Pancreas (tissue), 10 donors: ENCODE data around the gene LAMA5. TPM values are rescaled to one million over a fixed set of nuclear protein-coding genes. Genes with fewer than 3 reads are reported as not detected.

ENCODE experiments used
- ATAC-seq, 4 donors: fragments of 200-7000 bp; cut with Tn5 transposase; one replicate each; pipeline versions ENCODE4 v1.8.0 to v1.9.1; 2020; ENCODE audit warnings: mild to moderate bottlenecking in 4 of 4, moderate library complexity in 4 of 4
- DNase-seq, 6 donors: peaks; one replicate each; pipeline ENCODE4 v3.0.0-alpha.2; 2020
- FAIRE-seq: peaks from 2 replicates; lab custom pipeline; 2012; peaks lifted over from hg19 to GRCh38; lab: Jason Lieb, UNC
- H3K27ac ChIP-seq, 4 donors: fragments of 200-600 bp; sonication (generic); 1 replicate in 3 of 4; 2 replicates in 1 of 4; pipeline versions ENCODE4 v1.5.0 to v1.8.0; 2020
- H3K27me3 ChIP-seq, 4 donors: fragments of 200-600 bp; one replicate each; pipeline ENCODE4 v1.8.0; 2021
- H3K36me3 ChIP-seq, 3 donors: fragments of 200-600 bp; sonication (generic) in 1 of 3; one replicate each; pipeline versions ENCODE4 v1.5.0 to v1.8.0; 2020 to 2021
- H3K4me1 ChIP-seq, 3 donors: fragments of 200-600 bp; one replicate each; pipeline ENCODE4 v1.8.0; 2021
- H3K4me3 ChIP-seq, 4 donors: fragments of 200-600 bp; sonication (generic) in 2 of 4; one replicate each; pipeline versions ENCODE4 v1.5.0 to v1.8.0; 2020 to 2021
- H3K9me3 ChIP-seq, 4 donors: fragments of 200-600 bp; one replicate each; pipeline ENCODE4 v1.8.0; 2021
- WGBS, 2 donors: extraction: QIAGEN DNeasy Blood & Tissue Kit; methylation state at CpG; one replicate each; pipeline ENCODE4 v1.1.7; 2013; 5-methylcytosine and 5-hydroxymethylcytosine counted together
- intact Hi-C, 3 donors: fragments of 100-400 bp; cut with DNase I; formaldehyde crosslinking; loops; one replicate each; pipeline versions ENCODE4 v1.11.1 to v1.14.2; 2022
- polyA plus RNA-seq, 2 donors: library from polyadenylated mRNA; stranded (reverse); fragments of 200-250 nt; gene quantifications; one replicate each; pipeline ENCODE4 v1.2.3, GENCODE V29; 2013
- total RNA-seq, 6 donors: library from RNA; stranded (reverse); fragmentation: NEBNext Ultra II Directional in 4 of 6; extraction: Animal tissue kit (Norgen Biotek cat#: 25700) in 4 of 6; gene quantifications; one replicate each; pipeline versions ENCODE4 v1.2.1 to v1.2.4, GENCODE V29; 2021 to 2023
- TF ChIP-seq, protein P1 (sequence below), 4 donors: fragments of 200-600 bp; sonication (generic) in 3 of 4; IDR thresholded peaks; one replicate each; pipeline versions ENCODE4 v1.5.0 to v1.8.0; 2021; ENCODE audit warnings: antibody characterized with exemption in 4 of 4
- donor health status: healthy with polysubstance abuse.
- donor health status: DM: no; HTN: no; CAD: no; lungs with moderate emphysema.
- donor health status: DM: no; HTN: no; CAD: no.
- donor health status: control.
- donor health status: control.
- donor health status: Bipolar disorder and iron deficiency.
- donor health status: DM: yes; HTN: yes; CAD: no.
- donor health status: DM: no; HTN: no; CAD: no.
- donor health status: DM: no; HTN: no; CAD: no.
- donor health status: DM: yes; HTN: yes; CAD: no.

Gene LAMA5
- total and polyA plus RNA-seq, 8 donors: 43.6 to 344 (median 62.2) TPM

DNA sequence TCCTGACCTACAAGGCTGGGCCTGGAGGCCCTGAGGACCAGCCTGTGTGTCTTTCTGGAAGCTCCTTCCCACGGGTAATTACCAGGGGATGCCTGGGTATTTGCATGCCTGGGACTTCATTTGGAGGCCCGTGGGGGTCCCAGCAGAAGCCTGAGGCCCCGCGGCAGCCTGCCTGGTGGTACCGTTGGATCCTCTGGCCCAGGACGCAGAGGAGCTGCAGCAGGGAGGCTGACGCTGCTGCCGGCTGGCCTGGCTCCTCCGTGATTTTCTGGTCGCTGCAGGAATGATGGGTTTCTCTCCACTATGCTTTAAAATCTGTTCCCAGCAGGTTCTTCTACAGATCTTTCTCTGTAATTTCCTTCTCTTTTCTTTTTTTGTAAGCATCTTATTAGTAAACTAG, 33.4 kb upstream of the LAMA5 start:
- H3K9me3 ChIP-seq: no peaks in the 10 kb centered on the region
- intact Hi-C loops: no loop called here
- WGBS, 2 donors: 86 to 88% methylated on average over 10 of the region's 10 CpGs
- H3K4me3 ChIP-seq: no peak overlapping the region
- FAIRE-seq (no peak), ATAC-seq (no peak), DNase-seq (no peak)
- no peaks in the 10 kb centered on the region for H3K36me3 ChIP-seq
- H3K27ac ChIP-seq: no peak overlapping the region
- H3K27me3 ChIP-seq: no peaks in the 10 kb centered on the region
- peaks cover 0 to under 1% (median 0%) of the 10 kb centered on the region in 3 donors for H3K4me1 ChIP-seq
- TF ChIP-seq, protein P1, sequence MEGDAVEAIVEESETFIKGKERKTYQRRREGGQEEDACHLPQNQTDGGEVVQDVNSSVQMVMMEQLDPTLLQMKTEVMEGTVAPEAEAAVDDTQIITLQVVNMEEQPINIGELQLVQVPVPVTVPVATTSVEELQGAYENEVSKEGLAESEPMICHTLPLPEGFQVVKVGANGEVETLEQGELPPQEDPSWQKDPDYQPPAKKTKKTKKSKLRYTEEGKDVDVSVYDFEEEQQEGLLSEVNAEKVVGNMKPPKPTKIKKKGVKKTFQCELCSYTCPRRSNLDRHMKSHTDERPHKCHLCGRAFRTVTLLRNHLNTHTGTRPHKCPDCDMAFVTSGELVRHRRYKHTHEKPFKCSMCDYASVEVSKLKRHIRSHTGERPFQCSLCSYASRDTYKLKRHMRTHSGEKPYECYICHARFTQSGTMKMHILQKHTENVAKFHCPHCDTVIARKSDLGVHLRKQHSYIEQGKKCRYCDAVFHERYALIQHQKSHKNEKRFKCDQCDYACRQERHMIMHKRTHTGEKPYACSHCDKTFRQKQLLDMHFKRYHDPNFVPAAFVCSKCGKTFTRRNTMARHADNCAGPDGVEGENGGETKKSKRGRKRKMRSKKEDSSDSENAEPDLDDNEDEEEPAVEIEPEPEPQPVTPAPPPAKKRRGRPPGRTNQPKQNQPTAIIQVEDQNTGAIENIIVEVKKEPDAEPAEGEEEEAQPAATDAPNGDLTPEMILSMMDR (IDR thresholded peaks at IDR 0.05): no peak

DNA sequence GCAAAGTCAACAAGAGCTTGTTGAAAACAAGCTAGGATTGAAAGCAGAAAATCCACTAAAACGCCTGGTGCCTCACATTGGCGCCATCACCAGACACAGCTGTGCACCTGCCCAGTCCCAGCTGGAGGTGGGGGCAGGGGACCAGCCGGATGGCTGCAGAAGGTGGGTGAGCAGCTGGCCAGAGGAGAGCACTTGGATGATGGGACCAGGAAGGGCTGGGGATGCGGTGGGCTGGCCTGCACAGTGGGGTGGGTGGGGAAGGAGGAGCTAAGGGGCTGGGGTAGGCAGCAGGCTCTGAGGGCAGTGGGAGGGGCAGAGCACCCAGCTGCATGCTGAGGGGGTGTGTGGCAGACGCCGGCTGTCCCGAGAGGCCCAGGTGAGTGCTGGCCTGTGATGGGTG, 32.9 kb upstream of the LAMA5 start:
- Histone ChIP-seq H3K36me3 (no peaks in the 10 kb centered on the region), H3K27ac (no peak overlapping the region), H3K9me3 (no peaks in the 10 kb centered on the region), H3K4me3 (no peak overlapping the region), H3K27me3 (no peaks in the 10 kb centered on the region), H3K4me1 (no peaks in the 10 kb centered on the region)
- intact Hi-C loops: no loop called here
- WGBS, 2 donors: 76 to 78% methylated on average over 7 of the region's 7 CpGs
- ATAC-seq (no peak), FAIRE-seq (no peak), DNase-seq (no peak)
- TF ChIP-seq, protein P1 (IDR thresholded peaks at IDR 0.05): no peak

DNA sequence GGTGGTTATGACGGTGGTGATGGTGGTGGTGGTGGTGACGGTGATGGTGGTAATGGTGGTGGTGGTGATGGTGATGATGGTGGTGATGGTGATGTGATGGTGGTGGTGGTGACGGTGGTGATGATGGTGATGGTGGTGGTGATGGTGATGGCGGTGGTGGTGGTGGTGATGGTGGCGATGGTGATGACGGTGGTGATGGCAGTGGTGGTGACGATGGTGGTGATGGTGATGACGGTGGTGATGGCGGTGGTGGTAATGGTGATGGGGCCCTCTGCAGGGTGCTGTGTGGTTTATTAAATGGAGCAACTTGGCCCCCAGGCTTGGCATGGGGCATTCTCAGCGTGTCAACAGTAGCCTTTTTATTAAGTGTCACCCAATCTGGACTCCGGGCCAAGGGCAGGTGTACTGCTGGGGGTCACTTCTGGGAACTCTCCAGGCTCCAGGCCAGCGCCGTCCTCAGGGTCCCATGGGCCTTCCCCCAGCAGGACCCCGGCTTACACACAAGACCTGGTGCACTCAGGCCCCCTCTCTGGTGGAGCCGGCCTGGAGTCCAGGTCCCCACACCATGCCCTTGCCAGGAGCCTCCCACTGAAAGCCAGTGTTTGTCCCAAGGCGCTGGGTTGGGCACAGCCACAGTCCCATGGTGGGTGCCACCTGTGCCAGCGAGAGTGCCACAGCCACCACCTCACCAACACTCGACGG, 31.2 kb upstream of the LAMA5 start:
- Histone ChIP-seq H3K27ac (no peak overlapping the region), H3K36me3 (no peaks in the 10 kb centered on the region), H3K4me3 (no peak overlapping the region), H3K4me1 (no peaks in the 10 kb centered on the region), H3K9me3 (no peaks in the 10 kb centered on the region), H3K27me3 (no peaks in the 10 kb centered on the region)
- intact Hi-C loops: no loop called here
- 93 to 98% methylated on average over 19 of the region's 19 CpGs for WGBS, 2 donors
- DNase-seq: no peak
- TF ChIP-seq, protein P1 (IDR thresholded peaks at IDR 0.05): no peak
- ATAC-seq: no peak
- no peak for FAIRE-seq

DNA sequence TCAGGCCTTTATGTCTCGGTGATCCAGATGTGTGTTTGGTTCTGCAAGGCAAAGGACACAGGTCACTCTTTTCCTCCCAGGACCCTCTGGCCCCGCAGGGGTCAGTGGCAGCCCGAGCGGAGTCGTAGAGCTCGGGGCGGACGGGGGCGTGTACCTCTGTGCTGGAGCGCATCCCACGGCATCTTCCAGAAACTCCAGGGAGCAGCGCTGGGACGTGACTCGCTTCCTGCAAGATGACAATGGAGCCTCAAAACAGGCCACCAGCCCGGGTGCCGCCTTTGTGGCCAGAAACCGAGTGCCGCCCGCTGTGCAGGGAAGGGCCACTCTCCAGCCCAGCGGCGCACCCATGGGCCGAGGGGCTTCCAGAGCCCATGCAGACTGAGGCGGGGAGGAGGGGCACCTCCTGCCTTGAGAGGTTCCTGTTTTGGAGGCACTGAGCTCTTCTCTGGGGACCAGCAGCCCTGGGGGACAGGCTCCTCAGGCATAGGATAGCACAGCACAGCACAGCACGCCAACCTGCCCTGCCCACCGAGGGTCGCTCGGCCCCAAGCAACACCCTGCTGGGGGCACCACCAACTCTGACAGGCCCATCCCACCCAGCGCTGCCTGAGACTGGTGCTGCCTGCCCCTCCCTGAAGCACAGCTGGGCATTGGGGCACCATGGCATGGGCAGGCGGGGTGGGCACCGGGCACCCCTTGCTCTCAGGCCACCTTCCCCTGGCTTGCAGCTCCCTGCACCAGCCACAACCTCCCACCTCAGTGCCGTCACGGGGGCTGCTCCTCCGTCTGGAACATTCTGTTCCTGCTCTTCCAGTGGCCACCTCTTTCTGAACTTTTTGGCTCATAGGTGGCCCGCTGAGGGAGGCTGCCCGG, 29.5 kb upstream of the LAMA5 start:
- Histone ChIP-seq H3K4me3 (no peak overlapping the region), H3K27ac (no peak overlapping the region), H3K4me1 (no peaks in the 10 kb centered on the region), H3K36me3 (no peaks in the 10 kb centered on the region), H3K27me3 (no peaks in the 10 kb centered on the region), H3K9me3 (no peaks in the 10 kb centered on the region)
- FAIRE-seq: no peak
- DNase-seq: no peak
- intact Hi-C loops: no loop called here
- no peak for ATAC-seq
- TF ChIP-seq, protein P1 (IDR thresholded peaks at IDR 0.05): no peak
- WGBS, 2 donors: 89 to 92% methylated on average over 34 to 35 of the region's 35 CpGs
